HL-60 (cell line): ENCODE measurements around the gene TEX50.
"Not testable (repeated sequence)": the region's sequence is repeated elsewhere in the genome, so short reads cannot be mapped to it uniquely, and the experiment has no call there.

Experiments
- DNase-seq, 2 experiments: peaks; one replicate each; pipeline ENCODE4 v3.0.0-alpha.2; 2010 to 2020; ENCODE audit warnings: low read depth in 1 of 2, low spot score in 1 of 2
- H3K27ac ChIP-seq: fragments of 250-450 bp; sonication (Bioruptor Pico); replicated peaks from 2 replicates; pipeline ENCODE4 v1.5.1; 2020; ENCODE audit warnings: mild to moderate bottlenecking, moderate library complexity
- H3K27me3 ChIP-seq: fragments of 250-450 bp; sonication (Bioruptor Pico); 2 replicates; pipeline ENCODE4 v1.5.1; 2021; ENCODE audit warnings: mild to moderate bottlenecking, moderate library complexity; ENCODE audit not compliant: insufficient read depth, poor library complexity, severe bottlenecking
- H3K4me3 ChIP-seq: replicated peaks from 2 replicates; pipeline ENCODE4 v1.5.1; 2011; ENCODE audit warnings: mild to moderate bottlenecking, control low read depth, low read length; ENCODE audit not compliant: insufficient read depth
- GABPA ChIP-seq: IDR thresholded peaks from 2 replicates; pipeline ENCODE4 v1.6.1; 2012; ENCODE audit warnings: low read depth
- POLR2AphosphoS5 ChIP-seq: IDR thresholded peaks from 2 replicates; pipeline ENCODE4 v1.6.1; 2012; ENCODE audit warnings: low read depth
- SPI1 ChIP-seq: IDR thresholded peaks from 2 replicates; pipeline ENCODE4 v1.6.1; 2012; ENCODE audit warnings: low read depth, mild to moderate bottlenecking, borderline replicate concordance
- long read RNA-seq: library from polyadenylated mRNA; unstranded; transcript quantifications from one replicate; pipeline ENCODE4 v2.0.0, GENCODE V29; 2020
- TF ChIP-seq, protein P1 (sequence below): IDR thresholded peaks from 2 replicates; pipeline ENCODE4 v1.6.1; 2012; ENCODE audit warnings: low read depth; ENCODE audit not compliant: insufficient replicate concordance
- TF ChIP-seq, protein P2 (sequence below): IDR thresholded peaks from one replicate; pipeline ENCODE4 v1.5.1; 2011; ENCODE audit warnings: low read length, control low read depth, inconsistent platforms; ENCODE audit not compliant: insufficient read depth

TEX50 gene
- long read RNA-seq = 0 reads

GRCh38 chr1:173635116-173635515 lies at the start of gene TEX50:
Gene TEX50 (plus strand): TSS chr1:173635338. CDS start chr1:173635522, 184 bp downstream.
- Histone ChIP-seq H3K27ac (no peak within 1 kb of the TSS), H3K27me3 (no peaks in the 10 kb centered on the region), H3K4me3 (no peak within 1 kb of the TSS)
- DNase-seq = no peak
- no peak for TF ChIP-seq GABPA
- TF ChIP-seq, protein P1, sequence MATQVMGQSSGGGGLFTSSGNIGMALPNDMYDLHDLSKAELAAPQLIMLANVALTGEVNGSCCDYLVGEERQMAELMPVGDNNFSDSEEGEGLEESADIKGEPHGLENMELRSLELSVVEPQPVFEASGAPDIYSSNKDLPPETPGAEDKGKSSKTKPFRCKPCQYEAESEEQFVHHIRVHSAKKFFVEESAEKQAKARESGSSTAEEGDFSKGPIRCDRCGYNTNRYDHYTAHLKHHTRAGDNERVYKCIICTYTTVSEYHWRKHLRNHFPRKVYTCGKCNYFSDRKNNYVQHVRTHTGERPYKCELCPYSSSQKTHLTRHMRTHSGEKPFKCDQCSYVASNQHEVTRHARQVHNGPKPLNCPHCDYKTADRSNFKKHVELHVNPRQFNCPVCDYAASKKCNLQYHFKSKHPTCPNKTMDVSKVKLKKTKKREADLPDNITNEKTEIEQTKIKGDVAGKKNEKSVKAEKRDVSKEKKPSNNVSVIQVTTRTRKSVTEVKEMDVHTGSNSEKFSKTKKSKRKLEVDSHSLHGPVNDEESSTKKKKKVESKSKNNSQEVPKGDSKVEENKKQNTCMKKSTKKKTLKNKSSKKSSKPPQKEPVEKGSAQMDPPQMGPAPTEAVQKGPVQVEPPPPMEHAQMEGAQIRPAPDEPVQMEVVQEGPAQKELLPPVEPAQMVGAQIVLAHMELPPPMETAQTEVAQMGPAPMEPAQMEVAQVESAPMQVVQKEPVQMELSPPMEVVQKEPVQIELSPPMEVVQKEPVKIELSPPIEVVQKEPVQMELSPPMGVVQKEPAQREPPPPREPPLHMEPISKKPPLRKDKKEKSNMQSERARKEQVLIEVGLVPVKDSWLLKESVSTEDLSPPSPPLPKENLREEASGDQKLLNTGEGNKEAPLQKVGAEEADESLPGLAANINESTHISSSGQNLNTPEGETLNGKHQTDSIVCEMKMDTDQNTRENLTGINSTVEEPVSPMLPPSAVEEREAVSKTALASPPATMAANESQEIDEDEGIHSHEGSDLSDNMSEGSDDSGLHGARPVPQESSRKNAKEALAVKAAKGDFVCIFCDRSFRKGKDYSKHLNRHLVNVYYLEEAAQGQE = no peak

GRCh38 chr1:173590557-173590956 lies 44.6 kb upstream of the TEX50 start:
- DNase-seq = no peak
- no peak for TF ChIP-seq SPI1
- no peak for TF ChIP-seq POLR2AphosphoS5
- TF ChIP-seq GABPA = no peak
- TF ChIP-seq, protein P2, sequence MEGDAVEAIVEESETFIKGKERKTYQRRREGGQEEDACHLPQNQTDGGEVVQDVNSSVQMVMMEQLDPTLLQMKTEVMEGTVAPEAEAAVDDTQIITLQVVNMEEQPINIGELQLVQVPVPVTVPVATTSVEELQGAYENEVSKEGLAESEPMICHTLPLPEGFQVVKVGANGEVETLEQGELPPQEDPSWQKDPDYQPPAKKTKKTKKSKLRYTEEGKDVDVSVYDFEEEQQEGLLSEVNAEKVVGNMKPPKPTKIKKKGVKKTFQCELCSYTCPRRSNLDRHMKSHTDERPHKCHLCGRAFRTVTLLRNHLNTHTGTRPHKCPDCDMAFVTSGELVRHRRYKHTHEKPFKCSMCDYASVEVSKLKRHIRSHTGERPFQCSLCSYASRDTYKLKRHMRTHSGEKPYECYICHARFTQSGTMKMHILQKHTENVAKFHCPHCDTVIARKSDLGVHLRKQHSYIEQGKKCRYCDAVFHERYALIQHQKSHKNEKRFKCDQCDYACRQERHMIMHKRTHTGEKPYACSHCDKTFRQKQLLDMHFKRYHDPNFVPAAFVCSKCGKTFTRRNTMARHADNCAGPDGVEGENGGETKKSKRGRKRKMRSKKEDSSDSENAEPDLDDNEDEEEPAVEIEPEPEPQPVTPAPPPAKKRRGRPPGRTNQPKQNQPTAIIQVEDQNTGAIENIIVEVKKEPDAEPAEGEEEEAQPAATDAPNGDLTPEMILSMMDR = no peak
- TF ChIP-seq, protein P1 = no peak
- no peaks in the 10 kb centered on the region for H3K27me3 ChIP-seq
- H3K27ac ChIP-seq = no peak overlapping the region
- H3K4me3 ChIP-seq = no peak overlapping the region

- H3K4me3 ChIP-seq, DNase-seq, H3K27me3 ChIP-seq, H3K27ac ChIP-seq: not testable (repeated sequence)
These were observed 44.0 kb upstream of the TEX50 start for GRCh38 chr1:173591138-173591537.

GRCh38 chr1:173596097-173596825 lies 38.9 kb upstream of the TEX50 start:
- DNase-seq = no peak
- TF ChIP-seq, protein P2 = no peak
- TF ChIP-seq SPI1 (no peak), POLR2AphosphoS5 (no peak)
- Histone ChIP-seq H3K27ac (no peak overlapping the region), H3K4me3 (no peak overlapping the region), H3K27me3 (no peaks in the 10 kb centered on the region)

- no peak for DNase-seq
- no peak overlapping the region for H3K27ac ChIP-seq
- TF ChIP-seq GABPA (no peak), POLR2AphosphoS5 (no peak), SPI1 (no peak)
- TF ChIP-seq, protein P2 = no peak
- TF ChIP-seq, protein P1 = no peak
- no peak overlapping the region for H3K4me3 ChIP-seq
- no peaks in the 10 kb centered on the region for H3K27me3 ChIP-seq
These were observed 33.5 kb upstream of the TEX50 start for GRCh38 chr1:173601588-173601987.
